SW 1271 (cell line): ENCODE measurements around the gene AKAP7.

Experiments used
- DNase-seq, 2 experiments: peaks; one replicate each; lab custom pipeline; 2025; lab: John Stamatoyannopoulos, UW

AKAP7 gene

GRCh38 chr6:131134220-131134979 is 867 bp upstream of the AKAP7 start:
- DNase-seq: no peak

DNA sequence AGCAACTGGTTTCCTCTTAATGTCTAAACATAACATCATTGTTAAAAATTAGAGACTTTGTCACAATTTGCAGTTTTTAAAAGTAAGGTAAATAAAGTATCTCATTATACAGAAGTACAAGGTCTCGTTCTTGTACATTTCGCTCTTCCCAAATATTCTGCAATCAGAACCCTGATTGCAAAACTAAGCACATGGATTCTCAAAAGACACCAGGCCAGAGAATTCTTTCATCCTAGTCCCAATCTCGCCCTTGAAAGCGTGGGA is 355 bp upstream of the AKAP7 start:
- no peak for DNase-seq

GRCh38 chr6:131136021-131136786 is 937 bp downstream of the AKAP7 start:
- no peak for DNase-seq

GRCh38 chr6:131139599-131139998 is 4.3 kb downstream of the AKAP7 start:
- no peak for DNase-seq

DNA sequence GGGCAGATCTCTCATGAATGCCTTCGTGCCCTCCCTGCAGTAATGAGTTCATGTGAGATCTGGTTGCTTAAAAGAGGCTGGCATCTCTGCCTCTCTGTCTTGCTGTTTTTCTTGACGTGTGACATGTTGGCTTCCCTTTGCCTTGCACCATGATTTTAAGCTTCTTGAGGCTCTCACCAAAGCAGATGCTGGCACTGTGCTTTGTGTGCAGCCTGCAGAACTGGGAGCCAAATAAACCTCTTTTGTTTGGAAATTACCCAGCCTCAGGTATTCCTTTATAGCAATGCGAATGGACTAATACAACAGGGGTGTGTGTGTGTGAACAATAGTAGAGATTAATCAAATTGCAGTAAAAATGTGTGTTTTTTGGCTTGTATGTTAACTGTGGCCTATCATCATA is 8.1 kb downstream of the AKAP7 start:
- no peak for DNase-seq

- no peak for DNase-seq
These were observed 11.6 kb downstream of the AKAP7 start for GRCh38 chr6:131146865-131147264.

- no peak for DNase-seq
These were observed 21.1 kb downstream of the AKAP7 start for GRCh38 chr6:131156411-131156810.

- DNase-seq: no peak
These were observed 24.3 kb downstream of the AKAP7 start for GRCh38 chr6:131159578-131159977.

DNA sequence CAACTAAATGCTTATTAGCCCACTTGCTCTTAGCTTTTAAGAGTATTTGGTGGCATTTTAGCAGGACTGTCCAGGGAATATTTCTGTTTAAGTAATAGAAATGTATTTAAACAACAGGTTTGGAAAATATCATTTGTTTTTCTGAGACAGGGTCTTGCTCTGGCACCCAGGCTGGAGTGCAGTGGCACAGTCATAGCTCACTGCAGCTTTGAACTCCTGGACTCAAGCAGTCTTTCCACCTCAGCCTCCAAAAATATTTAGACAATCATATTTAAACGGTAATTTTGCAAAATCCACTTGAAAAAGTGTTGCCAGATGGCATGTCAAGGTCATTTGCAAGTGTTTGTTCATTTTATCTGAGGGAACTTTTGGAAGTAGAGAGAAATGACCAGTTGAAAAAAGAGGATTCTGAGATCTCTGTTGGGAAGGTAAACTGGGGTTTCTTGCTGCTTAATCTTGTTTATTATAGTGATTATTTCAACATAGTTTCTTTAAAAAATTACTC is 25.0 kb downstream of the AKAP7 start:
- no peak for DNase-seq

DNA sequence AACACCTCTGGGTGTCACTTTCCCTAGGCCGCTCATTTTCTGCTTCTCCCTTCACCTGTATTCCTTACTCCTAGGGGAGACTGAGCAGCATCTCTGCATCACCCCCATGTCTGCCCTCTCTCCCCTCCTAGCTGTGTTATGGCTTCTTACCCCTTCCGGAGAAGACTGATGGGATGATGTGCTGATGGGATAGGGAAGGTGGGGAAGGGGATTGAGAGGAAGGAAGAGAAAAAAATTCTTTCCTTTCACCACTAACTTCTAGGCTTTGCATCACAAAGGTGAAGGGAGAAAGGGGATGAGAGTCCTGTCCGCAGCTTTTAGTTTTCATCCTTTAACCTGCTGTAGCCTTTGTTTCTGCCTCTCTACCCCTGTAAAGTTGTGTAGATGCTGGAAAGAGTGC is 26.7 kb downstream of the AKAP7 start:
- no peak for DNase-seq

DNA sequence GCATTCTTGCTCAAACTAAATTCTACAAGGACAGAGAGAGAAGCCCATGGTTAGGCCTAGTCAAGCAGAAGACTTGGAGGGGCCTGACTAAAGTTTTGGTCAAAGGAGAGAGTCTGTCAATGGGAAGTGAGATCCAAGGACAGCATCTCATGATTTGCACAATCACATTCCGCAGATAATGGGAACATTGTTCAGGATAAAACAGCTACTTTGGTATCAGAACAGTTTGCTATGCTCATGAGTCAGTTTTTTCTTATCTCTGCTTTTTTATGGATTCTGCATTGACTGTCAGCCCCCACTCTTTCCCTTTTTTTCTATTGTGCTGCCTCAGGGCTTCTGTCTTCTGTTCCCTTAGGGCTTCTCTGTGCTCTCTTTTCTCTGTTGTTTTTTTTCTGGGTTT is 28.6 kb downstream of the AKAP7 start:
- DNase-seq: no peak

DNA sequence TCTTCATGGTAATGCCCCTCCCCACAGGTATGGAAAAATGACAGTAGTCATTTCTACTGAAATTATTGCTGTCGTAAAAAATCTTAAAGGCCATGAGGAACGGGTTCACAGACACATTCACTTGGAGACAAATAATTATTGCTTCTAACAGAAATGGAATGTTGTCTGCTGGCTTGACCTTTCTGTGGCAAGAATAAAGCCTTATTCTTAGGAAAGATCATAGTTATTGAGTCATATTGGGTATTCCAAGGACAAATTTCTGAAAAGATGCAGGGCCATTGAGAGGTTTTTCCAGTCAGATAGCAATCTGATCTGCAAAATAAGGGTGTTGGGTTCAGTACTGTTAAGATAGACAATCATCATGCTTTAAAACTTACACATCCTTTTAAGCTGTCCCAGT is 29.2 kb downstream of the AKAP7 start:
- no peak for DNase-seq

DNA sequence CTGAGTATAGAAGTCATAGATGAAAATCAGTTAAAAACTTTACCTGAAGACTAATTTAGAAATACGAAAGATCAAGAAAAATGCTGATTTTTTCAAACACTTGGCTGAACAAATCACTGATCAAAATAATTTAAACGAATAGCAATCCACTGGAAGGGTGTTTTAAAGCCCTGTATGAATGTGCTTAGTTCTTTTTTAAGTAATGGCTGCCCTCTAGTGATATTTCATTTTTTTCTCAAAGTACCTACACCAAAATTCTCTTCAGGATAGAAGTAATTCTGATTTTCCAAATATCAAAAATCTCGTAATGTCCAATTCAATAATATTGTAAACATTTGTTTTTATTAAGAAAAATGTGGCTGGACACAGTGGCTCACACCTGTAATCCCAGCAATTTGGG is 32.5 kb downstream of the AKAP7 start:
- DNase-seq: no peak

DNA sequence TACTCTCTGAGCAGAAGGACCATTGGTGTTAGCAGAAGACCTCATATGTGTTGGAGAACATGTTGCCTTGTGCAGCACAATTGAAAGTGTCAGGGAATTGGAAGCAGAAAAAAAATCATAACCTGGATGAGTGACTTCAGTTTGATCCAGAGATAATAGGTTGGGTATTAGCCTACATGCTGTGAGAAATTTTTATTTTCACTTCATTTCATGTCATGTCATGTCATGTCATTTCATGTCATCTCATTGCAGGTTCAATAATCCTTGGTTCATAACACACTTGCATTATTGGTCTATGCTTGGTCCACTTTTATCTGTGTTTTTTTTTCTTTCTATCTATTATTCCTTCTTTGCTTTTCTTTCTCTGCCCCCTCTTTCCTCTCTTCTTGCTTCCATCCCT is 34.3 kb downstream of the AKAP7 start:
- no peak for DNase-seq

GRCh38 chr6:131172222-131172621 is 37.0 kb downstream of the AKAP7 start:
- DNase-seq: no peak

- DNase-seq: no peak
These were observed 38.4 kb downstream of the AKAP7 start for GRCh38 chr6:131173680-131174079.

GRCh38 chr6:131175564-131175963 is 40.3 kb downstream of the AKAP7 start:
- no peak for DNase-seq

DNA sequence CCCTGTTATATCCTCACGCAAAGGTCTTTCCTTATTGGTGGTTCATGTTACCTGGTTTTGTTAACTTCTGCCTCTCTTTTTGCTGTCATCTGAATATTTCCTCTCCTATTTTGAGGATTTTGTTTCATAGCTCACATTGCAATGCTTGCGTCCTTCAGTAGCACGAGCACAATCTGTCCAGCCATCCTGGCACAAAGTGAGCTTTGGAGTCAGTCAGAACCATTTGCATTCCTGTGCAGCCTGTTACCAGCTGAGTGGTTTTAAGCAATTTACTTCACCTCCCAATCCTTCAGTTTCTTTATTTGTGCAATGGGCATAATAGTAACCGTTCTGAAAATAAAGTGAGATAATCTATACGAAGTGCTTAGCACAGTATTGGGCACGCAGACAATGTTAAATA is 42.7 kb downstream of the AKAP7 start:
- no peak for DNase-seq

GRCh38 chr6:131182991-131183425 is 47.7 kb downstream of the AKAP7 start:
- peak in 1 of 2 experiments; percentile 10 for DNase-seq

GRCh38 chr6:131183427-131184095 is 48.3 kb downstream of the AKAP7 start:
- DNase-seq: no peak

GRCh38 chr6:131191590-131191989 is 56.3 kb downstream of the AKAP7 start:
- no peak for DNase-seq

GRCh38 chr6:131197716-131198115 is 62.4 kb downstream of the AKAP7 start:
- DNase-seq: no peak
